Activated naive CD4-positive, alpha-beta T cell treated with anti-CD3 and anti-CD28 coated beads for 36 hours (primary cell): ENCODE results near the gene NFATC3. TPM values are rescaled to one million over a fixed set of nuclear protein-coding genes. Genes with fewer than 3 reads are reported as not detected.
"Not testable (repeated sequence)": the region's sequence is repeated elsewhere in the genome, so short reads cannot be mapped to it uniquely, and the experiment has no call there.

Experiments
- CTCF ChIA-PET: fragments of 350-600 bp; sonication (Branson Sonifier 250); formaldehyde crosslinking; loops from one replicate; lab custom pipeline; 2021; ENCODE audit warnings: antibody characterized with exemption; lab: Charles Lee
- DNase-seq: peaks from one replicate; pipeline ENCODE4 v3.0.0-alpha.2; 2020
- H3K27ac Mint-ChIP-seq: one replicate; pipeline ENCODE4 v1.8.0; 2021; ENCODE audit warnings: mild to moderate bottlenecking, mixed read lengths
- H3K27me3 Mint-ChIP-seq: one replicate; pipeline ENCODE4 v1.8.0; 2021; ENCODE audit warnings: low read depth, mixed read lengths
- H3K36me3 Mint-ChIP-seq: one replicate; pipeline ENCODE4 v1.8.0; 2021; ENCODE audit warnings: low read depth, mixed read lengths
- H3K4me1 Mint-ChIP-seq: one replicate; pipeline ENCODE4 v1.8.0; 2021; ENCODE audit warnings: low read depth, mixed read lengths
- H3K4me3 Mint-ChIP-seq: one replicate; pipeline ENCODE4 v1.8.0; 2021; ENCODE audit warnings: mild to moderate bottlenecking, moderate library complexity, mixed read lengths
- H3K9me3 Mint-ChIP-seq: one replicate; pipeline ENCODE4 v1.8.0; 2021; ENCODE audit warnings: mixed read lengths
- intact Hi-C: fragments of 100-400 bp; cut with micrococcal nuclease; formaldehyde crosslinking; loops from one replicate; pipeline ENCODE4 v1.15.1; 2023
- total RNA-seq, 2 experiments: library from RNA; stranded (reverse); gene quantifications; one replicate each; pipeline ENCODE4 v1.2.3, GENCODE V29; 2021

The NFATC3 gene
- total RNA-seq, 2 experiments from 2014 or later: 49.1 to 50.3 TPM

GRCh38 chr16:68113059-68113761 lies 28.0 kb downstream of the NFATC3 start:
- H3K27ac Mint-ChIP-seq: no peak overlapping the region
- peaks cover 80% of the 10 kb centered on the region for H3K4me1 Mint-ChIP-seq
- DNase-seq: no peak
- CTCF ChIA-PET: interaction anchor here (1.6 kb wide), 1 partner anchor 20 kb away, joined by 6 read pairs; no protein-coding TSS in a partner anchor
- peaks cover 29% of the 10 kb centered on the region for H3K36me3 Mint-ChIP-seq
- H3K9me3 Mint-ChIP-seq: peaks cover 30% of the 10 kb centered on the region
- intact Hi-C loops: no loop called here
- H3K27me3 Mint-ChIP-seq: no peaks in the 10 kb centered on the region
- no peak overlapping the region for H3K4me3 Mint-ChIP-seq

DNA sequence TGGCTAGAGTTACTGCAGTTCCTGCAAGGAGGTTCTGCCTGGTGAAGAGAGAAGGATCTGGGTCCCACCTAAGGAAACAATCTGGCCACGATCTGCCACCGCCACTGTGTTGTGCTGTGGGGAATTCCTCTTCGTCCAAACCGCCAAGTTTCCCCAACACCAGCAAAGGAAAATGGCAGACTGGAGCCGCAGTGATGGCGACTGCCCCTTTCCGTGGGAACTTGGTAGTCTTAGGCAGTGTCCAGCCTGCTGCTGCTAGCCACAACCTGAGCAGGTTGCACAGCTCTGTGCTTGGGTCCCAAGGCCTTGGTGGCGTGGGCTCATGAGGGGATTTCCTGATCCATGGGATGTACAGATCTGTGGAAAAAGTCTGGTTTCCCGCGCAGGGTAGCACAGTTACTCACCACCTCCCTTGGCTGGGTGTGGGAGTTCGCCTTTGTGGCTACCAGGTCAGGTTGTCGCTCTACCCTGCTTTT lies 28.6 kb downstream of the NFATC3 start:
- peaks cover 26% of the 10 kb centered on the region for H3K9me3 Mint-ChIP-seq
- CTCF ChIA-PET: interaction anchor here (1.6 kb wide), 1 partner anchor 20 kb away, joined by 6 read pairs; no protein-coding TSS in a partner anchor
- intact Hi-C loops: no loop called here
- no peak overlapping the region for H3K27ac Mint-ChIP-seq
- H3K36me3 Mint-ChIP-seq: peaks cover 24% of the 10 kb centered on the region
- no peaks in the 10 kb centered on the region for H3K27me3 Mint-ChIP-seq
- H3K4me3 Mint-ChIP-seq: no peak overlapping the region
- DNase-seq: no peak
- H3K4me1 Mint-ChIP-seq: peaks cover 81% of the 10 kb centered on the region

DNA sequence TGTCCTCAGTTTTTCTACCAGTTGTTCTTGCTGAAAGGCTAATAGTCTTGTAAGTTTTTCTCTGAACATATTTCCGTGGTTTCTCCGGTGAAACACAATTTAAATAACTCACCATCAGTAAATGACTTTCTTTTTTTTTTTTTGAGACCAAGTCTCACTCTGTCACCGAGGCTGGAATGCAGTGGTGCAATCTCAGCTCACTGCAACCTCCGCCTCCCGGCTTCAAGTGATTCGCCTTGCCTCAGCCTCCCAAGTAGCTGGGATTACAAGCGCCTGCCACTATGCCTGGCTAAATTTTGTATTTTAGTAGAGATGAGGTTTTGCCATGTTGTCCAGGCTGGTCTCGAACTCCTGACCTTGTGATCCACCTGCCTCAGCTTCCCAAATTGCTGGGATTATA lies 29.8 kb downstream of the NFATC3 start:
- H3K27ac Mint-ChIP-seq, H3K27me3 Mint-ChIP-seq, DNase-seq, intact Hi-C loops, H3K4me3 Mint-ChIP-seq: not testable (repeated sequence)
- Mint-ChIP-seq H3K4me1 (peaks cover 83% of the 10 kb centered on the region), H3K36me3 (peaks cover 13% of the 10 kb centered on the region), H3K9me3 (peaks cover 16% of the 10 kb centered on the region)
- CTCF ChIA-PET: interaction anchor here (0.8 kb wide), 1 partner anchor 21 kb away, joined by 3 read pairs; no protein-coding TSS in a partner anchor

DNA sequence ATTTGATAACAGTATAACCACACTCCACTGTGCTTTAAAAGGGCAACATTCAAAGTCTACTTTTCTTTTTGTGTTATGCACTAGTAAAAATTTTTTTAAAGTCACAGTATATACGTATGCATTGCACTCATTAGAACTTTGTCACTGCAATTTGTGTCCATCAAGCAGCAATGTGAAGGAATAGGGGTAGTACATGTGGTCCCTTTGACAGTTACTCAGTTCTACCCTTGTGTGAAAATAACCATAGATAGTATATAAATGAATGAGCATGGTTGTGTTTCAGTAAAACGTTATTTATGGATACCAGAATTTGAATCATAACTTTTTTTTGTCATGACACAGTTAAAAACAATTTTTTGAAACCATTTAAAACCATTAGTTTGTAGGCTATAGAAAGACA lies 30.7 kb downstream of the NFATC3 start:
- Mint-ChIP-seq H3K9me3 (peaks cover 11% of the 10 kb centered on the region), H3K27ac (peak overlapping the region; percentile 44), H3K4me1 (peaks cover 88% of the 10 kb centered on the region), H3K27me3 (no peaks in the 10 kb centered on the region), H3K36me3 (peaks cover 9% of the 10 kb centered on the region), H3K4me3 (no peak overlapping the region)
- no peak for DNase-seq
- CTCF ChIA-PET: interaction anchor here (0.6 kb wide), 1 partner anchor 21 kb away, joined by 5 read pairs; no protein-coding TSS in a partner anchor
- intact Hi-C loops: loop anchor here (2.0 kb wide), 1 partner anchor 21 kb away; no protein-coding TSS in a partner anchor

DNA sequence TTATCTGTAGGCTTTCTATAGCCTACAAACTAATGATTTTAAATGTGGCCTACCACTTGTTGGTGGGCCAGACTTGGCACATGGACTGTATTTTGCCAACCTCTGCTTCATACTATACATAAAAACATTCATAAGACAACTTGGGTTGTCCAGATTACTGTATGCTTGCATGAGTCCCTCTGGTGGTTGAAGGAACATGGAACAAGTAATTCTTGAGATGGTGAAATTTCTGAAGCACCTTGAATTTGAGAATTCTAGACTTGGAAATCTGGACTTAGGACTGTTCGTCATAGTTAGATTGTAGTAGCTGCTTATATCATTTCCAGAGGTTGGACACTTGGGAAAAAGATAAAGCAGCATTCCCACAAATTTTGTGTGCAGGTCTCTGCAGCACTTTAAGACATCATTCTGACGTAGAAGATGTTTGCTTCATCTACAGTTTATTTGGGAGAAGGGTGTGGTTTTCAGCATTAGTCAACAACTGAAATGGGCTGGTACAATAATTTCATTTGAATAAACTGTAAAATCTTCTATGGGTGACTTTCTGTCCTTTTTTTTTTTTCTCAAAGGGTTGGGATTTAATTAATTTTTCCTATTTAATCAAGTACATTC lies 31.2 kb downstream of the NFATC3 start:
- no peak for DNase-seq
- Mint-ChIP-seq H3K4me3 (no peak overlapping the region), H3K4me1 (peaks cover 85% of the 10 kb centered on the region), H3K9me3 (peaks cover 6% of the 10 kb centered on the region), H3K36me3 (peaks cover 5% of the 10 kb centered on the region), H3K27ac (no peak overlapping the region), H3K27me3 (no peaks in the 10 kb centered on the region)
- CTCF ChIA-PET: interaction anchor here (0.6 to 1.8 kb wide), 4 partner anchors 21 to 526 kb away, joined by 3 to 11 read pairs (median 4); no protein-coding TSS in a partner anchor
- intact Hi-C loops: loop anchor here (2.0 kb wide), 1 partner anchor 22 kb away; no protein-coding TSS in a partner anchor

DNA sequence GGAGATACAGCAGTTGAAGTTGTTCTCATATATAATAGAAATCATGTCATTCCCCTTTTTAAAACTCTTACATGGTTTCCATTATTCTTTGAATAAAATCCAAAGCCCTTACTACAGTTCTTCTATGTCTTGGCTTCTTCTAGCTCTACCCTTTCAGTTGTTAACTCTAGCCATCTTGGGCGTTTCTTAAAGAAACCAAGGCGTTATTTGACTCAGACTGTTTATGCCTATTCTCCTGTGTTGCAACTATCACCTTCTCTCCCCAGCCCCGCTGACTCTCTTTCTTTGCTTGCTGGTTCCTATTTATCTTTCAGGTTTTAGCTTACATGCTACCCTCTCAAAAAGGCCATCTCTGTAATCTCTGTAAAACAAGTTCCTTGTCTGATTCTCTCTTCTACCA lies 32.7 kb downstream of the NFATC3 start:
- Mint-ChIP-seq H3K36me3 (peaks cover 2% of the 10 kb centered on the region), H3K9me3 (no peaks in the 10 kb centered on the region), H3K27me3 (no peaks in the 10 kb centered on the region), H3K27ac (no peak overlapping the region), H3K4me3 (no peak overlapping the region), H3K4me1 (peaks cover 86% of the 10 kb centered on the region)
- CTCF ChIA-PET: interaction anchor here (0.6 to 2.9 kb wide), 4 partner anchors 12 to 52 kb away, joined by 3 to 14 read pairs (median 7); no protein-coding TSS in a partner anchor
- intact Hi-C loops: loop anchor here (2.0 kb wide), 1 partner anchor 23 kb away; no protein-coding TSS in a partner anchor
- DNase-seq: no peak

- DNase-seq, H3K27me3 Mint-ChIP-seq, H3K9me3 Mint-ChIP-seq, intact Hi-C loops, H3K4me3 Mint-ChIP-seq, H3K36me3 Mint-ChIP-seq: not testable (repeated sequence)
- CTCF ChIA-PET: interaction anchor here (0.8 to 2.9 kb wide), 4 partner anchors 11 to 173 kb away, joined by 3 to 14 read pairs (median 3); no protein-coding TSS in a partner anchor
- H3K4me1 Mint-ChIP-seq: peaks cover 77% of the 10 kb centered on the region
- peak overlapping the region; percentile 39 for H3K27ac Mint-ChIP-seq
Measured at GRCh38 chr16:68118954-68119353, 33.8 kb downstream of the NFATC3 start.

DNA sequence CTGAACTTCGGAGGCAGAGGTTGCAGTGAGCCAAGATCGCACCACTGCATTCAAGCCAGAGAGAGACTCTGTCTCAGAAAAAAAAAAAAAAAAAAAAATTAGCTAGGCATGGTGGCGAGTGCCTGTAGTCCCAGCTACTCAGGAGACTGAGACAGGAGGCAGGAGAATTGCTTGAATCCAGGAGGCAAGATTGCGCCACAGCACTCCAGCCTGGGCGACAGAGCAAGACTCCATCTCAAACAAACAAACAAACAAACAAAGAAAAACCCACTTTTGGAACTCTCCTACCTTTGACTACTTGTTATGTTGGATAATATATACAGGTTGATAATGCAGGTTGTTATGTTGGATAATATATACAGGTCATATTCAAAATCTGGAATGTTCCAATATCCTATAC lies 35.3 kb downstream of the NFATC3 start:
- H3K9me3 Mint-ChIP-seq, H3K4me3 Mint-ChIP-seq, H3K36me3 Mint-ChIP-seq, H3K27me3 Mint-ChIP-seq, intact Hi-C loops, DNase-seq, H3K27ac Mint-ChIP-seq: not testable (repeated sequence)
- peaks cover 68% of the 10 kb centered on the region for H3K4me1 Mint-ChIP-seq
- CTCF ChIA-PET: interaction anchor here (0.6 to 2.0 kb wide), 2 partner anchors 27 to 33 kb away, joined by 3 to 7 read pairs; no protein-coding TSS in a partner anchor

GRCh38 chr16:68126395-68126794 lies 41.2 kb downstream of the NFATC3 start:
- Mint-ChIP-seq H3K27ac (no peak overlapping the region), H3K4me3 (no peak overlapping the region), H3K27me3 (no peaks in the 10 kb centered on the region), H3K36me3 (peaks cover 5% of the 10 kb centered on the region), H3K9me3 (no peaks in the 10 kb centered on the region), H3K4me1 (peaks cover 56% of the 10 kb centered on the region)
- CTCF ChIA-PET: no interaction called here
- no peak for DNase-seq
- intact Hi-C loops: no loop called here

DNA sequence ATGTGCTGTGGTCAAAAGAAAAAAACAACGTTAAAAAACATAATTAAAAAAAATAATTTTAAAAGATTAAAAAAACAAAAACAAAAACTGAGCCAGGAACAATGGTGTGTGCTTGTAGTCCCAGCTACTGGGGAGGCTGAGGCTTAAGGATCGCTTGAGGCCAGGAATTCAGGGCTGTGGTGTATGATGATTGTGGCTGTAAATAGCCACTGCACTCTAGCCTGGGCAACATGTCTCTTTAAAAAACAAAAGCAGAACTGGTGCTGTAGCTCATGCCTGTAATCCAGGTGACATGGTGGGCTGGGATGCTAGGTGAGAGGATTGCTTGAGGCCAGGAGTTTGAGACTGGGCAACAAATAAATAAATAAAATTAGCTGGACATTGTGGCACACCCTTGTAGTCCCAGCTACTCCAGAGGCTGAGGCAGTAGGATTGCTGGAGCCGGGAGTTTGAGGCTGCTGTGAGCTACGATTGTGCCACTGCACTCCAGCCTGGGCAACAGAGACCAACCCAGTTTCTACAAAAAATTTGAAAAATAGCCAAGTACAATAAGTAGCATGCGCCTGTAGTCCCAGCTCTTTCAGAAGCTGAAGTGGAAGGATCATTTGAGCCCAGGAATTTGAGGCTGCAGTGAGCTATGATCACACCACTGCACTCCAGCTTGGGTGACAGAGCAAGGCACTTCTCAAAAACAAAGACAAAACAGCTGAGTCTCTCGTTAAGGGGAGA lies 43.6 kb downstream of the NFATC3 start:
- intact Hi-C loops: no loop called here
- Mint-ChIP-seq H3K36me3 (peaks cover 3% of the 10 kb centered on the region), H3K4me1 (peaks cover 60% of the 10 kb centered on the region), H3K4me3 (no peak overlapping the region), H3K9me3 (no peaks in the 10 kb centered on the region), H3K27me3 (no peaks in the 10 kb centered on the region), H3K27ac (no peak overlapping the region)
- no peak for DNase-seq
- CTCF ChIA-PET: interaction anchor here (0.9 to 3.6 kb wide), 2 partner anchors 10 to 35 kb away, joined by 3 to 14 read pairs; no protein-coding TSS in a partner anchor

- H3K9me3 Mint-ChIP-seq: no peaks in the 10 kb centered on the region
- no peak for DNase-seq
- H3K27me3 Mint-ChIP-seq: no peaks in the 10 kb centered on the region
- H3K4me1 Mint-ChIP-seq: peaks cover 60% of the 10 kb centered on the region
- H3K27ac Mint-ChIP-seq: peak overlapping the region; percentile 32
- peaks cover 2% of the 10 kb centered on the region for H3K36me3 Mint-ChIP-seq
- intact Hi-C loops: no loop called here
- no peak overlapping the region for H3K4me3 Mint-ChIP-seq
- CTCF ChIA-PET: interaction anchor here (3.6 kb wide), 1 partner anchor 12 kb away, joined by 14 read pairs; no protein-coding TSS in a partner anchor
Measured at GRCh38 chr16:68130520-68130919, 45.4 kb downstream of the NFATC3 start.
